ENCODE measurements around the gene HOXB13.

The HOXB13 gene

GRCh38 chr17:48740537-48740936 lies 12.0 kb upstream of the HOXB13 start:
- no peak for TF ChIP-seq CTCF (IDR thresholded peaks at IDR 0.05; ENCODE audit: borderline replicate concordance, control extremely low read depth, extremely low read depth, insufficient read depth, missing control alignments)
- in situ Hi-C loops (cut with MboI; ENCODE audit: low sequenced_read_pairs, unreplicated experiment): no loop called here
- no peak for DNase-seq (ENCODE audit: low spot score)

GRCh38 chr17:48738803-48739526 lies 10.4 kb upstream of the HOXB13 start:
- in situ Hi-C loops (cut with MboI; ENCODE audit: low sequenced_read_pairs, unreplicated experiment): no loop called here
- no peak for DNase-seq (ENCODE audit: low spot score)
- TF ChIP-seq CTCF (IDR thresholded peaks at IDR 0.05; ENCODE audit: borderline replicate concordance, control extremely low read depth, extremely low read depth, insufficient read depth, missing control alignments): no peak

- no peak for TF ChIP-seq CTCF (IDR thresholded peaks at IDR 0.05; ENCODE audit: borderline replicate concordance, control extremely low read depth, extremely low read depth, insufficient read depth, missing control alignments)
- DNase-seq (ENCODE audit: low spot score): no peak
- in situ Hi-C loops (cut with MboI; ENCODE audit: low sequenced_read_pairs, unreplicated experiment): no loop called here
These were observed 9.9 kb upstream of the HOXB13 start for GRCh38 chr17:48738424-48738802.

GRCh38 chr17:48737330-48738043 lies 8.9 kb upstream of the HOXB13 start:
- no peak for TF ChIP-seq CTCF (IDR thresholded peaks at IDR 0.05; ENCODE audit: borderline replicate concordance, control extremely low read depth, extremely low read depth, insufficient read depth, missing control alignments)

GRCh38 chr17:48735062-48735351 lies 6.5 kb upstream of the HOXB13 start:
- no peak for DNase-seq (ENCODE audit: low spot score)
- TF ChIP-seq CTCF (IDR thresholded peaks at IDR 0.05; ENCODE audit: borderline replicate concordance, control extremely low read depth, extremely low read depth, insufficient read depth, missing control alignments): no peak
- in situ Hi-C loops (cut with MboI; ENCODE audit: low sequenced_read_pairs, unreplicated experiment): no loop called here

More at GRCh38 chr17:48737330-48738043, 8.9 kb upstream of the HOXB13 start:
- in situ Hi-C loops (cut with MboI; ENCODE audit: low sequenced_read_pairs, unreplicated experiment): no loop called here
- no peak for DNase-seq (ENCODE audit: low spot score)

GRCh38 chr17:48734333-48735061 lies 5.9 kb upstream of the HOXB13 start:
- DNase-seq (ENCODE audit: low spot score): no peak
- in situ Hi-C loops (cut with MboI; ENCODE audit: low sequenced_read_pairs, unreplicated experiment): no loop called here
- TF ChIP-seq CTCF (IDR thresholded peaks at IDR 0.05; ENCODE audit: borderline replicate concordance, control extremely low read depth, extremely low read depth, insufficient read depth, missing control alignments): no peak

Data from GM13976 (cell line).